HL-60 (cell line): Measurements from ENCODE around the gene TOMM40.
"Not testable (repeated sequence)": the region's sequence is repeated elsewhere in the genome, so short reads cannot be mapped to it uniquely, and the experiment has no call there.

Experiments
- DNase-seq, 2 experiments: peaks; one replicate each; pipeline ENCODE4 v3.0.0-alpha.2; 2010 to 2020; ENCODE audit warnings: low read depth in 1 of 2, low spot score in 1 of 2
- H3K27ac ChIP-seq: fragments of 250-450 bp; sonication (Bioruptor Pico); replicated peaks from 2 replicates; pipeline ENCODE4 v1.5.1; 2020; ENCODE audit warnings: mild to moderate bottlenecking, moderate library complexity
- H3K27me3 ChIP-seq: fragments of 250-450 bp; sonication (Bioruptor Pico); 2 replicates; pipeline ENCODE4 v1.5.1; 2021; ENCODE audit warnings: mild to moderate bottlenecking, moderate library complexity; ENCODE audit not compliant: insufficient read depth, poor library complexity, severe bottlenecking
- H3K4me3 ChIP-seq: replicated peaks from 2 replicates; pipeline ENCODE4 v1.5.1; 2011; ENCODE audit warnings: mild to moderate bottlenecking, control low read depth, low read length; ENCODE audit not compliant: insufficient read depth
- GABPA ChIP-seq: IDR thresholded peaks from 2 replicates; pipeline ENCODE4 v1.6.1; 2012; ENCODE audit warnings: low read depth
- POLR2AphosphoS5 ChIP-seq: IDR thresholded peaks from 2 replicates; pipeline ENCODE4 v1.6.1; 2012; ENCODE audit warnings: low read depth
- REST ChIP-seq: IDR thresholded peaks from 2 replicates; pipeline ENCODE4 v1.6.1; 2012; ENCODE audit warnings: low read depth; ENCODE audit not compliant: insufficient replicate concordance
- SPI1 ChIP-seq: IDR thresholded peaks from 2 replicates; pipeline ENCODE4 v1.6.1; 2012; ENCODE audit warnings: low read depth, mild to moderate bottlenecking, borderline replicate concordance
- TF ChIP-seq, protein P1 (sequence below): IDR thresholded peaks from one replicate; pipeline ENCODE4 v1.5.1; 2011; ENCODE audit warnings: low read length, control low read depth, inconsistent platforms; ENCODE audit not compliant: insufficient read depth

Gene TOMM40

DNA sequence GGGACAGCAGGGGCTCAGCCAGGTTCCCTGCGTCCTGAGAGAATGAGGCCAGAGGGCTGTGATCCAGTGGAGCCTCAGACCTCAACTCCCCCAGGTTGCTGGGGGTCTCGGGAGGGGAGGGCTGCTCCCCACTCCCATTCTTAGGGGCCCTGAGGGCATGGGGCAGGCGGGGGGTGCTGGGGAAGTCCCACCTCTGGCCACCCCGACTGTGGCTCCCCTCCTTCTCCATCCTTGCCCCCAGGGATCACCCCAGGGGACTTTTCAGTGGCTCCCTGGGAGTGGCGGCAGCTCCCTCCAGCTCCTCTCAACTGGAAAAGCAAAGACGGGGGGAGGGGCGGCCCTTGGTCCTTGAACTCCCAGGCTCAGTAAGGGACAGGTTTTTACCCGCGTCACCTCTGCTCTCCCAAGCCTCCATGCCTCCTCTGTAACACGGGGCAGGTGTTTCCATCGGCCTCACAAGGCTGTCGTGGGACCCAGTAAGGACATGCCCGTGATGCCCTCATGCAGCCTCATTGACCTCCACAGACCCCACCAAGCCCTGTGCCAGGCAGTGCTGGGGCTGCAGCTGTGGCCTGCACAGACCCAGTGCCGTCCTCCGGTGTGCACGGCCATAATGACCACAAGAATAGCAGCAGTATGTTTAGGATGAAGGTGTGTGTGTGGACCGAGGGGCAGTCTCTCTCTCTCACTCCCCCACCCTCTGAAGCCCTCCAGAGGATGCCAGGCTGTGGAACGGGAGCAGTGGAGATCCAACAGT lies 11.6 kb upstream of the TOMM40 start:
- no peak overlapping the region for H3K4me3 ChIP-seq
- no peak for DNase-seq
- no peaks in the 10 kb centered on the region for H3K27me3 ChIP-seq
- H3K27ac ChIP-seq = no peak overlapping the region
- TF ChIP-seq REST = no peak
- TF ChIP-seq, protein P1, sequence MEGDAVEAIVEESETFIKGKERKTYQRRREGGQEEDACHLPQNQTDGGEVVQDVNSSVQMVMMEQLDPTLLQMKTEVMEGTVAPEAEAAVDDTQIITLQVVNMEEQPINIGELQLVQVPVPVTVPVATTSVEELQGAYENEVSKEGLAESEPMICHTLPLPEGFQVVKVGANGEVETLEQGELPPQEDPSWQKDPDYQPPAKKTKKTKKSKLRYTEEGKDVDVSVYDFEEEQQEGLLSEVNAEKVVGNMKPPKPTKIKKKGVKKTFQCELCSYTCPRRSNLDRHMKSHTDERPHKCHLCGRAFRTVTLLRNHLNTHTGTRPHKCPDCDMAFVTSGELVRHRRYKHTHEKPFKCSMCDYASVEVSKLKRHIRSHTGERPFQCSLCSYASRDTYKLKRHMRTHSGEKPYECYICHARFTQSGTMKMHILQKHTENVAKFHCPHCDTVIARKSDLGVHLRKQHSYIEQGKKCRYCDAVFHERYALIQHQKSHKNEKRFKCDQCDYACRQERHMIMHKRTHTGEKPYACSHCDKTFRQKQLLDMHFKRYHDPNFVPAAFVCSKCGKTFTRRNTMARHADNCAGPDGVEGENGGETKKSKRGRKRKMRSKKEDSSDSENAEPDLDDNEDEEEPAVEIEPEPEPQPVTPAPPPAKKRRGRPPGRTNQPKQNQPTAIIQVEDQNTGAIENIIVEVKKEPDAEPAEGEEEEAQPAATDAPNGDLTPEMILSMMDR = no peak

DNA sequence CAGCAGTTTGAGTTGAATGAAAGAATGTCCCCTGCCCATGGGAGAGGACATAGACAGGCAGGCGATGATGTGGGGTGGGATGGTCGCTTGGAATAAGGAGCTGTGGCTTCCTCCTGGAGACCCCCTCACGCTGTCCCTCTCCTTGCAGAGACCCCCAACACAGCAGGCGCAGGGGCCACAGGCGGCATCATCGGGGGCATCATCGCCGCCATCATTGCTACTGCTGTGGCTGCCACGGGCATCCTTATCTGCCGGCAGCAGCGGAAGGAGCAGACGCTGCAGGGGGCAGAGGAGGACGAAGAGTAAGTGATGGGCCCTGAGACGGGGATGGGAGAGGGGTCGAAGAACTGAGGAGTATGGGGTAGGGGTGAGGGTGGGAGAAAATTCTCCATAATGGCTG lies 9.0 kb upstream of the TOMM40 start:
- H3K27me3 ChIP-seq = no peaks in the 10 kb centered on the region
- no peak overlapping the region for H3K27ac ChIP-seq
- no peak for TF ChIP-seq GABPA
- no peak for TF ChIP-seq SPI1
- TF ChIP-seq, protein P1 = no peak
- no peak overlapping the region for H3K4me3 ChIP-seq
- no peak for DNase-seq

DNA sequence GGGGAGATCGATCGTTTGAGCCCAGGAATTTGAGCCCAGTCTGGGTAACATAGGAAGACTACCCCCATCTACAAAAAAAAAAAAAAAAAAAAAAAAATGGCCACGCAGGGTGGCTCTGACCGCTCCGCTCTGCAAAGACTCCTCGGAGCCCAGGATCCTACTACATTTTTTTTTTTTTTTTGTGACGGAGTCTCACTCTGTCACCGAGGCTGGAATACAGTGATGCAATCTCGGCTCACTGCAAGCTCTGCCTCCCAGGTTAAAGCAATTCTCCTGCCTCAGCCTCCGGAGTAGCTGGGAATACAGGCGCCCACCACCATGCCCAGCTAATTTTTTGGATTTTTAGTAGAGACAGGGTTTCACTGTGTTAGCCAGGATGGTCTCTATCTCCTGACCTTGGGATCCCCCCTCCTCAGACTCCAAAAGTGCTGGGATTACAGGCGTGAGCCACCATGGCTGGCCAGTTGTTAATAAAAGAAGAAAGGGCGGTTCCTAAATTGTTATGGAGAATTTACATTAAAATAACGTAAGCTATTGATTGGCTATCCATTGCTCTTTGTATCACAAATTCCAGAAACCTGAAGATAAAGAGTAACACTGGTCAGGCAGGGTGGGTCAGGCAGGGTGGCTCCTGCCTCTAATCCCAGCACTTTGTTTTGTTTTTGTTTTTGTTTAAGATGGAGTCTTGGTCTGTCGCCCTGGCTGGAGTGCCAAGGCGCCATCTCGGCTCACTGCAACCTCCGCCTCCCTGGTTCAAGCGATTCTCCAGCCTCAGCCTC lies 8.2 kb upstream of the TOMM40 start:
- not testable (repeated sequence) for H3K4me3 ChIP-seq, H3K27me3 ChIP-seq, H3K27ac ChIP-seq, DNase-seq

GRCh38 chr19:44883922-44884321 lies 7.1 kb upstream of the TOMM40 start:
- no peak overlapping the region for H3K4me3 ChIP-seq
- TF ChIP-seq, protein P1 = no peak
- no peak for TF ChIP-seq POLR2AphosphoS5
- TF ChIP-seq GABPA = no peak
- TF ChIP-seq REST = no peak
- TF ChIP-seq SPI1 = no peak
- H3K27ac ChIP-seq = no peak overlapping the region
- no peak for DNase-seq
- H3K27me3 ChIP-seq = no peaks in the 10 kb centered on the region
